DOHH2 (cell line): ENCODE measurements around the gene GTF2F2.

Experiments
- EZH2phosphoT487 ChIP-seq: fragments of 200-600 bp; sonication (generic); IDR thresholded peaks from 2 replicates; pipeline ENCODE4 v1.6.1; 2017; ENCODE audit warnings: borderline replicate concordance, mild to moderate bottlenecking, antibody characterized with exemption, low read length, moderate library complexity, mixed read lengths
- TF ChIP-seq, protein P1 (sequence below): fragments of 200-600 bp; sonication (generic); IDR thresholded peaks from one replicate; pipeline ENCODE4 v1.5.1; 2014; ENCODE audit warnings: antibody characterized with exemption, mild to moderate bottlenecking, low read depth, low read length; ENCODE audit not compliant: poor library complexity, severe bottlenecking

DNA sequence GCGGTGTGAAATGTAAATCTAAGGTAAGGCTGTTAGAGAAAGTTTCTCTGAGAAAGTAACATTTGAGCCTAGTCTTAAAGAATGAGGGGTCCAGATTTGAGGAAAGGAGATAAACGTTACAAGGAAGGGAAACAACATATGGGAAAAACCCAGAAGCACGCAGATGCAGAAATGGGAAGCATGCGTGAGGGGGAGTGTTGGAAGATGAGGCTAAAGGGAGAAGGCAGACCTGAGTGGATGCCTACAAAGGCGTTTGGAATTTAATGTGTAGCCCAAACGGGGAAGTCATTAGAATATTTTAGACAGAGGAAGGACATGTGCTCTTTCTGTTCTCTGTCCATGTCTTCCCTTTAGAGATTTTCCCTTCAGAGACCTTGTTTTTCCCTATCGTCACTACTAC, 159.7 kb downstream of the GTF2F2 start:
- no peak for TF ChIP-seq EZH2phosphoT487
- TF ChIP-seq, protein P1, sequence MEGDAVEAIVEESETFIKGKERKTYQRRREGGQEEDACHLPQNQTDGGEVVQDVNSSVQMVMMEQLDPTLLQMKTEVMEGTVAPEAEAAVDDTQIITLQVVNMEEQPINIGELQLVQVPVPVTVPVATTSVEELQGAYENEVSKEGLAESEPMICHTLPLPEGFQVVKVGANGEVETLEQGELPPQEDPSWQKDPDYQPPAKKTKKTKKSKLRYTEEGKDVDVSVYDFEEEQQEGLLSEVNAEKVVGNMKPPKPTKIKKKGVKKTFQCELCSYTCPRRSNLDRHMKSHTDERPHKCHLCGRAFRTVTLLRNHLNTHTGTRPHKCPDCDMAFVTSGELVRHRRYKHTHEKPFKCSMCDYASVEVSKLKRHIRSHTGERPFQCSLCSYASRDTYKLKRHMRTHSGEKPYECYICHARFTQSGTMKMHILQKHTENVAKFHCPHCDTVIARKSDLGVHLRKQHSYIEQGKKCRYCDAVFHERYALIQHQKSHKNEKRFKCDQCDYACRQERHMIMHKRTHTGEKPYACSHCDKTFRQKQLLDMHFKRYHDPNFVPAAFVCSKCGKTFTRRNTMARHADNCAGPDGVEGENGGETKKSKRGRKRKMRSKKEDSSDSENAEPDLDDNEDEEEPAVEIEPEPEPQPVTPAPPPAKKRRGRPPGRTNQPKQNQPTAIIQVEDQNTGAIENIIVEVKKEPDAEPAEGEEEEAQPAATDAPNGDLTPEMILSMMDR, result no peak
